GM23338 (cell line): ENCODE data around the gene PIRT. TPM values are rescaled to one million over a fixed set of nuclear protein-coding genes. Genes with fewer than 3 reads are reported as not detected.

Source experiments
- ATAC-seq: fragments of 200-7000 bp; cut with Tn5 transposase; 3 replicates; pipeline ENCODE4 v1.9.1; 2020
- DNase-seq: peaks from one replicate; pipeline ENCODE4 v3.0.0-alpha.2; 2015; ENCODE audit warnings: low spot score
- H2AFZ ChIP-seq: fragments of 200-600 bp; sonication (generic); 2 replicates; pipeline ENCODE4 v1.8.0; 2016; ENCODE audit warnings: antibody characterized with exemption, mild to moderate bottlenecking, moderate library complexity
- H3F3A ChIP-seq: fragments of 200-600 bp; sonication (generic); replicated peaks from 2 replicates; pipeline ENCODE4 v1.8.0; 2017; ENCODE audit warnings: antibody characterized with exemption, mixed run types, low read depth
- H3K27ac ChIP-seq: fragments of 200-600 bp; sonication (generic); 2 replicates; pipeline ENCODE4 v1.6.1; 2016; ENCODE audit warnings: low read depth
- H3K27me3 ChIP-seq: fragments of 200-600 bp; sonication (generic); 2 replicates; pipeline ENCODE4 v1.8.0; 2016; ENCODE audit warnings: mild to moderate bottlenecking, mixed run types, moderate library complexity; ENCODE audit not compliant: insufficient read depth
- H3K36me3 ChIP-seq: fragments of 200-600 bp; sonication (generic); 2 replicates; pipeline ENCODE4 v1.8.0; 2016; ENCODE audit warnings: mild to moderate bottlenecking; ENCODE audit not compliant: insufficient read depth
- H3K4me1 ChIP-seq: fragments of 200-600 bp; sonication (generic); 2 replicates; pipeline ENCODE4 v1.8.0; 2016; ENCODE audit warnings: mild to moderate bottlenecking, moderate library complexity; ENCODE audit not compliant: insufficient read depth
- H3K4me2 ChIP-seq: fragments of 200-600 bp; sonication (generic); 2 replicates; pipeline ENCODE4 v1.7.1; 2017; ENCODE audit warnings: mixed run types
- H3K4me3 ChIP-seq: fragments of 200-600 bp; sonication (generic); 2 replicates; pipeline ENCODE4 v1.6.1; 2016; ENCODE audit warnings: mixed run types
- H3K79me2 ChIP-seq: fragments of 200-600 bp; sonication (generic); replicated peaks from 2 replicates; pipeline ENCODE4 v1.8.0; 2017; ENCODE audit warnings: mild to moderate bottlenecking; ENCODE audit not compliant: insufficient read depth
- H3K9me2 ChIP-seq: fragments of 200-600 bp; sonication (generic); 2 replicates; pipeline ENCODE4 v1.8.0; 2017; ENCODE audit not compliant: insufficient read depth
- H4K20me1 ChIP-seq: fragments of 200-600 bp; sonication (generic); replicated peaks from 2 replicates; pipeline ENCODE4 v1.8.0; 2017; ENCODE audit warnings: mild to moderate bottlenecking; ENCODE audit not compliant: insufficient read depth
- H3K27ac Mint-ChIP-seq: 2 replicates; pipeline ENCODE4 v1.8.0; 2020; ENCODE audit warnings: inconsistent platforms, mild to moderate bottlenecking, moderate library complexity, mixed read lengths
- H3K27me3 Mint-ChIP-seq: 3 replicates; pipeline ENCODE4 v1.8.0; 2022; ENCODE audit warnings: low read depth, mild to moderate bottlenecking, moderate library complexity, mixed read lengths, inconsistent platforms; ENCODE audit not compliant: insufficient read depth, poor library complexity
- H3K36me3 Mint-ChIP-seq: 3 replicates; pipeline ENCODE4 v1.8.0; 2021; ENCODE audit warnings: low read depth, mild to moderate bottlenecking, inconsistent platforms, moderate library complexity, mixed read lengths
- H3K4me1 Mint-ChIP-seq: 3 replicates; pipeline ENCODE4 v1.8.0; 2020; ENCODE audit warnings: mild to moderate bottlenecking, inconsistent platforms, mixed read lengths
- H3K4me3 Mint-ChIP-seq: 3 replicates; pipeline ENCODE4 v1.8.0; 2021; ENCODE audit warnings: moderate library complexity, mild to moderate bottlenecking, inconsistent platforms, mixed read lengths
- H3K9me3 Mint-ChIP-seq: 3 replicates; pipeline ENCODE4 v1.8.0; 2020; ENCODE audit warnings: moderate library complexity, mild to moderate bottlenecking, inconsistent platforms, mixed read lengths
- CTCF ChIP-seq, 2 experiments: fragments of 200-600 bp in 1 of 2; sonication (generic) in 1 of 2; conservative IDR thresholded peaks; 2 replicates each; pipeline versions ENCODE4 v1.5.1 to v1.6.1; 2016 to 2017; ENCODE audit warnings: antibody characterized with exemption in 2 of 2, low read depth in 2 of 2, mild to moderate bottlenecking in 2 of 2, moderate library complexity in 1 of 2
- ETS1 ChIP-seq: IDR thresholded peaks from 2 replicates; pipeline ENCODE4 v1.6.1; 2016; ENCODE audit warnings: antibody characterized with exemption
- EZH2 ChIP-seq: fragments of 200-600 bp; sonication (generic); IDR thresholded peaks from one replicate; pipeline ENCODE4 v1.8.0; 2017; ENCODE audit warnings: antibody characterized with exemption, mild to moderate bottlenecking, low read depth; ENCODE audit not compliant: unreplicated experiment
- JUNB ChIP-seq: IDR thresholded peaks from one replicate; pipeline ENCODE4 v1.6.1; 2016; ENCODE audit warnings: antibody characterized with exemption; ENCODE audit not compliant: unreplicated experiment
- POLR2AphosphoS5 ChIP-seq: IDR thresholded peaks from 2 replicates; pipeline ENCODE4 v1.6.1; 2016; ENCODE audit warnings: antibody characterized with exemption, low read depth
- STAT1 ChIP-seq: IDR thresholded peaks from one replicate; pipeline ENCODE4 v1.6.1; 2016; ENCODE audit warnings: antibody characterized with exemption; ENCODE audit not compliant: unreplicated experiment
- ZNF114 ChIP-seq: fragments of 250-450 bp; sonication (Bioruptor Pico); IDR thresholded peaks from 2 replicates; pipeline ENCODE4 v1.5.0; 2020; ENCODE audit warnings: mild to moderate bottlenecking, moderate library complexity
- ZNF331 ChIP-seq: fragments of 250-450 bp; sonication (Bioruptor Pico); IDR thresholded peaks from 2 replicates; pipeline ENCODE4 v1.5.0; 2020; ENCODE audit warnings: low read depth, mild to moderate bottlenecking, moderate library complexity
- ZNF462 ChIP-seq: fragments of 250-450 bp; sonication (Bioruptor Pico); IDR thresholded peaks from 2 replicates; pipeline ENCODE4 v1.5.0; 2020; ENCODE audit warnings: mild to moderate bottlenecking, moderate library complexity
- polyA plus RNA-seq: library from polyadenylated mRNA; unstranded; fragments of >200 nt; fragmentation: Nextera tagmentation; extraction: Ambion mirVana; gene quantifications from 2 replicates; pipeline ENCODE4 v1.2.1, GENCODE V29; 2016
- total RNA-seq: library from RNA; depleted of rRNA; stranded (reverse); fragments of >200 nt; shearing (Covaris generic); gene quantifications from 2 replicates; pipeline ENCODE4 v1.2.3, GENCODE V29; 2014

Gene PIRT
- total and polyA plus RNA-seq, 2 experiments from 2014 or later: not detected

GRCh38 chr17:10824874-10825273, 13.0 kb downstream of the PIRT start (continued):
- TF ChIP-seq ZNF114 (CRISPR knock-in tag) (no peak), ETS1 (no peak), JUNB (no peak), CTCF (conservative IDR thresholded peaks at IDR 0.05; ENCODE audit: low read depth in 2 of 2) (no peak), ZNF331 (no peak), STAT1 (no peak)

- peaks cover 2% of the 10 kb centered on the region for H3K27me3 Mint-ChIP-seq
- DNase-seq (no peak), ATAC-seq (no peak)
- no peak overlapping the region for H3K27ac Mint-ChIP-seq
- H3K4me1 Mint-ChIP-seq: peaks cover 6% of the 10 kb centered on the region; the same call in 2 of the 3 replicates
- Histone ChIP-seq H4K20me1 (no peaks in the 10 kb centered on the region), H3K4me1 (no peaks in the 10 kb centered on the region), H3K27me3 (no peaks in the 10 kb centered on the region), H3K9me2 (peaks cover 4% of the 10 kb centered on the region; the same call in 1 of the 2 replicates), H3K4me2 (no peak overlapping the region), H3F3A (no peaks in the 10 kb centered on the region), H3K36me3 (no peaks in the 10 kb centered on the region), H2AFZ (no peak overlapping the region), H3K79me2 (no peaks in the 10 kb centered on the region), H3K27ac (no peak overlapping the region), H3K4me3 (no peak overlapping the region)
- TF ChIP-seq CTCF (conservative IDR thresholded peaks at IDR 0.05; ENCODE audit: low read depth in 2 of 2): no peak
- TF ChIP-seq EZH2: no peak
- TF ChIP-seq ZNF114 (CRISPR knock-in tag): no peak
- TF ChIP-seq ZNF462 (CRISPR knock-in tag): no peak
- TF ChIP-seq POLR2AphosphoS5: no peak
- TF ChIP-seq JUNB: no peak
- H3K4me3 Mint-ChIP-seq: no peak overlapping the region
- peaks cover 3% of the 10 kb centered on the region; the same call in 2 of the 3 replicates for H3K9me3 Mint-ChIP-seq
- no peaks in the 10 kb centered on the region for H3K36me3 Mint-ChIP-seq
Measured at GRCh38 chr17:10821770-10822169, 16.1 kb downstream of the PIRT start.
